ENCODE measurements around the gene DUOX1.

DUOX1 gene

GRCh38 chr15:45166834-45167630 lies 37.2 kb downstream of the DUOX1 start:
- TF ChIP-seq CREB1 (IDR thresholded peaks at IDR 0.05; ENCODE audit: low read depth): no peak
- TF ChIP-seq MAX (IDR thresholded peaks at IDR 0.05): peak; percentile 78
- no peak for TF ChIP-seq CEBPB (IDR thresholded peaks at IDR 0.05)
- TF ChIP-seq EGR1 (IDR thresholded peaks at IDR 0.05): no peak
- TF ChIP-seq TCF12 (IDR thresholded peaks at IDR 0.05; ENCODE audit: low read depth): peak; percentile 28; the same call in 1 of the 2 replicates
- peak; percentile 55 for TF ChIP-seq NFIC (IDR thresholded peaks at IDR 0.05)
- no peak for TF ChIP-seq REST (IDR thresholded peaks at IDR 0.05; ENCODE audit: low read depth)
- no peak for TF ChIP-seq FOXM1 (IDR thresholded peaks at IDR 0.05; ENCODE audit: borderline replicate concordance, low read depth)
- no peak for TF ChIP-seq TAF1 (IDR thresholded peaks at IDR 0.05; ENCODE audit: low read depth)
- no peak for TF ChIP-seq TEAD4 (IDR thresholded peaks at IDR 0.05)
- peak; percentile 64; the same call in 1 of the 2 replicates for TF ChIP-seq YY1 (IDR thresholded peaks at IDR 0.05; ENCODE audit: low read depth)
- no peak for TF ChIP-seq EP300 (IDR thresholded peaks at IDR 0.05; ENCODE audit: borderline replicate concordance)
- TF ChIP-seq ZBTB7A (IDR thresholded peaks at IDR 0.05; ENCODE audit: low read depth): no peak
- TF ChIP-seq RAD21 (IDR thresholded peaks at IDR 0.05; ENCODE audit: low read depth): peak; percentile 18; the same call in 1 of the 2 replicates
- no peak for TF ChIP-seq USF1 (IDR thresholded peaks at IDR 0.05)

GRCh38 chr15:45167631-45168205 lies 37.9 kb downstream of the DUOX1 start:
- TF ChIP-seq TEAD4 (IDR thresholded peaks at IDR 0.05): no peak
- no peak for TF ChIP-seq YY1 (IDR thresholded peaks at IDR 0.05; ENCODE audit: low read depth)
- no peak for TF ChIP-seq NFIC (IDR thresholded peaks at IDR 0.05)
- no peak for TF ChIP-seq REST (IDR thresholded peaks at IDR 0.05; ENCODE audit: low read depth)
- no peak for TF ChIP-seq RAD21 (IDR thresholded peaks at IDR 0.05; ENCODE audit: low read depth)
- TF ChIP-seq EP300 (IDR thresholded peaks at IDR 0.05; ENCODE audit: borderline replicate concordance): no peak

GRCh38 chr15:45168286-45168685 lies 38.5 kb downstream of the DUOX1 start:
- TF ChIP-seq TEAD4 (IDR thresholded peaks at IDR 0.05) (no peak), TCF12 (IDR thresholded peaks at IDR 0.05; ENCODE audit: low read depth) (no peak), USF1 (IDR thresholded peaks at IDR 0.05) (no peak), CEBPB (IDR thresholded peaks at IDR 0.05) (no peak), MAX (IDR thresholded peaks at IDR 0.05) (no peak), RAD21 (IDR thresholded peaks at IDR 0.05; ENCODE audit: low read depth) (no peak), FOXM1 (IDR thresholded peaks at IDR 0.05; ENCODE audit: borderline replicate concordance, low read depth) (no peak), ZBTB7A (IDR thresholded peaks at IDR 0.05; ENCODE audit: low read depth) (no peak), EP300 (IDR thresholded peaks at IDR 0.05; ENCODE audit: borderline replicate concordance) (no peak), YY1 (IDR thresholded peaks at IDR 0.05; ENCODE audit: low read depth) (no peak), NFIC (IDR thresholded peaks at IDR 0.05) (no peak), EGR1 (IDR thresholded peaks at IDR 0.05) (no peak), TAF1 (IDR thresholded peaks at IDR 0.05; ENCODE audit: low read depth) (no peak)

- no peak for TF ChIP-seq REST (IDR thresholded peaks at IDR 0.05; ENCODE audit: low read depth)
- TF ChIP-seq TEAD4 (IDR thresholded peaks at IDR 0.05): no peak
- no peak for TF ChIP-seq NFIC (IDR thresholded peaks at IDR 0.05)
- no peak for TF ChIP-seq RAD21 (IDR thresholded peaks at IDR 0.05; ENCODE audit: low read depth)
- TF ChIP-seq FOXM1 (IDR thresholded peaks at IDR 0.05; ENCODE audit: borderline replicate concordance, low read depth): no peak
Observed at GRCh38 chr15:45168751-45169551, 39.2 kb downstream of the DUOX1 start.
